ENCODE measurements around the gene ATRX.

DNA sequence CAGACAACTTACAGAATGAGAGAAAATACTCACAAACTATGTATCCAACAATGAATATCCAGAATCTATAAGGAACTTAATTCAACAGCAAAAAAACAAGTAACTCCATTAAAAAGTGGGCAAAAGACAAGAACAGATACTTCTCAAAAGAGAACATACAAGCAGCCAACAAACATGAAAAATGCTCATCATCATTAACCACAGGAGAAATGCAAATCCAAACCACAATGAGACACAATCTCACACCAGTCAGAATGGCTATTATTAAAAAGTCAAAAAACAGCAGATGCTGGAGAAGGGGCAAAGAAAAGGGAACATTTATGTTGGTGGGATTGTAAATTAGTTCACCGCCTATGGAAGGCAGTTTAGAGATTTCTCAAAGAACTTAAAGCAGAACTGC, 188.5 kb downstream of the ATRX start:
- TF ChIP-seq, protein P1, sequence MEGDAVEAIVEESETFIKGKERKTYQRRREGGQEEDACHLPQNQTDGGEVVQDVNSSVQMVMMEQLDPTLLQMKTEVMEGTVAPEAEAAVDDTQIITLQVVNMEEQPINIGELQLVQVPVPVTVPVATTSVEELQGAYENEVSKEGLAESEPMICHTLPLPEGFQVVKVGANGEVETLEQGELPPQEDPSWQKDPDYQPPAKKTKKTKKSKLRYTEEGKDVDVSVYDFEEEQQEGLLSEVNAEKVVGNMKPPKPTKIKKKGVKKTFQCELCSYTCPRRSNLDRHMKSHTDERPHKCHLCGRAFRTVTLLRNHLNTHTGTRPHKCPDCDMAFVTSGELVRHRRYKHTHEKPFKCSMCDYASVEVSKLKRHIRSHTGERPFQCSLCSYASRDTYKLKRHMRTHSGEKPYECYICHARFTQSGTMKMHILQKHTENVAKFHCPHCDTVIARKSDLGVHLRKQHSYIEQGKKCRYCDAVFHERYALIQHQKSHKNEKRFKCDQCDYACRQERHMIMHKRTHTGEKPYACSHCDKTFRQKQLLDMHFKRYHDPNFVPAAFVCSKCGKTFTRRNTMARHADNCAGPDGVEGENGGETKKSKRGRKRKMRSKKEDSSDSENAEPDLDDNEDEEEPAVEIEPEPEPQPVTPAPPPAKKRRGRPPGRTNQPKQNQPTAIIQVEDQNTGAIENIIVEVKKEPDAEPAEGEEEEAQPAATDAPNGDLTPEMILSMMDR (conservative IDR thresholded peaks at IDR 0.05; ENCODE audit: low read depth in 2 of 2) = no peak
- TF ChIP-seq POLR2AphosphoS5 (IDR thresholded peaks at IDR 0.05; ENCODE audit: low read depth) (no peak), CREB1 (CRISPR knock-in tag; IDR thresholded peaks at IDR 0.05; ENCODE audit: low read depth) (no peak), EZH2 (IDR thresholded peaks at IDR 0.05; ENCODE audit: low read depth, unreplicated experiment) (no peak)

Data from GM23338 (cell line).